GM23248 (cell line): ENCODE data around the gene UTS2. TPM values are rescaled to one million over a fixed set of nuclear protein-coding genes. Genes with fewer than 3 reads are reported as not detected.
A peak's percentile ranks its signal among the peaks of the same experiment; 100 is the strongest.

Experiments
- DNase-seq: peaks from one replicate; pipeline ENCODE4 v3.0.0-alpha.2; 2015
- H2AFZ ChIP-seq: fragments of 200-600 bp; sonication (generic); 2 replicates; pipeline ENCODE4 v1.6.1; 2016; ENCODE audit warnings: antibody characterized with exemption
- H3F3A ChIP-seq: fragments of 200-600 bp; sonication (generic); 2 replicates; pipeline ENCODE4 v1.6.1; 2016; ENCODE audit warnings: mild to moderate bottlenecking, antibody characterized with exemption, mixed run types; ENCODE audit not compliant: insufficient read depth
- H3K27ac ChIP-seq: fragments of 200-600 bp; sonication (generic); 2 replicates; pipeline ENCODE4 v1.5.1; 2016; ENCODE audit warnings: mild to moderate bottlenecking
- H3K27me3 ChIP-seq: fragments of 200-600 bp; sonication (generic); replicated peaks from 2 replicates; pipeline ENCODE4 v1.6.1; 2016; ENCODE audit warnings: mild to moderate bottlenecking; ENCODE audit not compliant: insufficient read depth
- H3K36me3 ChIP-seq: fragments of 200-600 bp; sonication (generic); 2 replicates; pipeline ENCODE4 v1.6.1; 2016; ENCODE audit warnings: low read depth, mild to moderate bottlenecking
- H3K4me1 ChIP-seq: fragments of 200-600 bp; sonication (generic); 2 replicates; pipeline ENCODE4 v1.6.1; 2016; ENCODE audit warnings: mild to moderate bottlenecking; ENCODE audit not compliant: insufficient read depth
- H3K4me2 ChIP-seq: fragments of 200-600 bp; sonication (generic); one replicate; pipeline ENCODE4 v1.6.1; 2016; ENCODE audit warnings: mild to moderate bottlenecking; ENCODE audit not compliant: unreplicated experiment
- H3K4me3 ChIP-seq: fragments of 200-600 bp; sonication (generic); 2 replicates; pipeline ENCODE4 v1.5.1; 2016; ENCODE audit warnings: mild to moderate bottlenecking
- H3K79me2 ChIP-seq: fragments of 200-600 bp; sonication (generic); 2 replicates; pipeline ENCODE4 v1.6.1; 2016; ENCODE audit warnings: mild to moderate bottlenecking; ENCODE audit not compliant: insufficient read depth
- H3K9ac ChIP-seq: fragments of 200-600 bp; sonication (generic); 2 replicates; pipeline ENCODE4 v1.6.1; 2016; ENCODE audit warnings: mild to moderate bottlenecking
- H3K9me2 ChIP-seq: fragments of 200-600 bp; sonication (generic); 2 replicates; pipeline ENCODE4 v1.6.1; 2016; ENCODE audit warnings: mixed run types, mild to moderate bottlenecking, moderate library complexity; ENCODE audit not compliant: insufficient read depth
- H3K9me3 ChIP-seq: fragments of 200-600 bp; sonication (generic); one replicate; pipeline ENCODE4 v1.6.1; 2017; ENCODE audit warnings: low read depth
- H4K20me1 ChIP-seq: fragments of 200-600 bp; sonication (generic); 2 replicates; pipeline ENCODE4 v1.6.0; 2016; ENCODE audit not compliant: insufficient read depth
- EZH2 ChIP-seq: fragments of 200-600 bp; sonication (generic); IDR thresholded peaks from 2 replicates; pipeline ENCODE4 v1.6.1; 2018; ENCODE audit warnings: antibody characterized with exemption, mild to moderate bottlenecking; ENCODE audit not compliant: insufficient read depth, poor library complexity, severe bottlenecking
- EZH2phosphoT487 ChIP-seq: fragments of 200-600 bp; sonication (generic); IDR thresholded peaks from 2 replicates; pipeline ENCODE4 v1.6.1; 2018; ENCODE audit warnings: antibody characterized with exemption, moderate library complexity, mild to moderate bottlenecking, low read depth; ENCODE audit not compliant: insufficient read depth
- WGBS, 2 experiments: methylation state at CpG; one replicate each; pipeline ENCODE4 v1.1.6; 2015 to 2017; ENCODE audit warnings: low lambda C conversion rate in 2 of 2, low coverage in 1 of 2; ENCODE audit errors: missing lambda C conversion rate in 2 of 2; 5-methylcytosine and 5-hydroxymethylcytosine counted together
- in situ Hi-C: fragments of 300-500 bp; cut with MboI; formaldehyde crosslinking; loops from 2 replicates; pipeline ENCODE4 v1.15.0; 2020
- polyA plus RNA-seq: library from polyadenylated mRNA; unstranded; fragments of >200 nt; fragmentation: Nextera tagmentation; extraction: Ambion mirVana; gene quantifications from 2 replicates; pipeline ENCODE4 v1.2.1, GENCODE V29; 2016
- total RNA-seq: library from RNA; depleted of rRNA; stranded (reverse); fragments of >200 nt; shearing (Covaris generic); gene quantifications from 2 replicates; pipeline ENCODE4 v1.2.3, GENCODE V29; 2014; rRNA removed

Gene UTS2
- total and polyA plus RNA-seq, 2 experiments from 2014 or later: not detected

DNA sequence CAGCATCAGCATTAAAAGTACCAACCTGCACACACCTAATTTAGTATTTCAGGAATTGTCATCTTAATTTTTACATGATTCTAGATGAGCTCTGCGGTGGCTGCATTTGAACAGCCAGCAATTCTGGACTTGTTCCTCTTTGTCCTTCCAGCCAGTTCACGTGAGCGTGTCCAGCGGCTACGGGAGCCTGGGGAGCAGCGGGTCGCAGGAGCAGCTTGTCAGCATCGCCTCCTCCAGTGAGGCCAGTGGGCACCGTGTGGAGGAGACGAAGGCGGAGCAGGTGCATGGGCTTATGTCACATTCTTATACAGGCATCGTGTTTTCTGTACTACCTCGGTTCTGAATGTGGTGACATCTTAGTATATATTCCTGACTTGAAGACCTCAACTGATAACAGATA is 43.1 kb downstream of the UTS2 start:
- H3K27me3 ChIP-seq: no peaks in the 10 kb centered on the region
- H4K20me1 ChIP-seq: no peaks in the 10 kb centered on the region
- TF ChIP-seq EZH2 (no peak), EZH2phosphoT487 (no peak)
- DNase-seq: no peak
- H3K27ac ChIP-seq: no peak overlapping the region
- WGBS, 2 experiments: 95% methylated on average over 13 of the region's 13 CpGs
- in situ Hi-C loops: no loop called here
- no peak overlapping the region for H3K4me3 ChIP-seq
- 0 out of 2 replicates have a peak, but pooled peaks cover 7% of the 10 kb centered on the region for H3K4me1 ChIP-seq
- no peaks in the 10 kb centered on the region for H3K79me2 ChIP-seq
- no peaks in the 10 kb centered on the region for H3K9me3 ChIP-seq
- H3F3A ChIP-seq: 0 out of 2 replicates have a peak, but pooled peaks cover 5% of the 10 kb centered on the region
- H3K9me2 ChIP-seq: no peaks in the 10 kb centered on the region
- H3K4me2 ChIP-seq: no peak overlapping the region
- H3K9ac ChIP-seq: no peak overlapping the region
- H3K36me3 ChIP-seq: peaks cover 13% of the 10 kb centered on the region; the same call in 1 of the 2 replicates
- no peak overlapping the region for H2AFZ ChIP-seq

GRCh38 chr1:7808253-7808844 is 44.5 kb downstream of the UTS2 start:
- WGBS, 2 experiments: 3 to 6% methylated on average over 1 of the region's 1 CpG
- Histone ChIP-seq H2AFZ (no peak overlapping the region), H3K79me2 (no peaks in the 10 kb centered on the region), H3K9me3 (no peaks in the 10 kb centered on the region), H3K27me3 (no peaks in the 10 kb centered on the region), H3K9me2 (no peaks in the 10 kb centered on the region), H3K27ac (no peak overlapping the region), H3K4me2 (no peak overlapping the region), H3K36me3 (peaks cover 6% of the 10 kb centered on the region; the same call in 1 of the 2 replicates), H3K4me3 (no peak overlapping the region), H3K9ac (no peak overlapping the region), H3K4me1 (0 out of 2 replicates have a peak, but pooled peaks cover 7% of the 10 kb centered on the region), H3F3A (0 out of 2 replicates have a peak, but pooled peaks cover 5% of the 10 kb centered on the region), H4K20me1 (no peaks in the 10 kb centered on the region)
- in situ Hi-C loops: no loop called here
- DNase-seq: peak; percentile 43
- no peak for TF ChIP-seq EZH2
- TF ChIP-seq EZH2phosphoT487: no peak

DNA sequence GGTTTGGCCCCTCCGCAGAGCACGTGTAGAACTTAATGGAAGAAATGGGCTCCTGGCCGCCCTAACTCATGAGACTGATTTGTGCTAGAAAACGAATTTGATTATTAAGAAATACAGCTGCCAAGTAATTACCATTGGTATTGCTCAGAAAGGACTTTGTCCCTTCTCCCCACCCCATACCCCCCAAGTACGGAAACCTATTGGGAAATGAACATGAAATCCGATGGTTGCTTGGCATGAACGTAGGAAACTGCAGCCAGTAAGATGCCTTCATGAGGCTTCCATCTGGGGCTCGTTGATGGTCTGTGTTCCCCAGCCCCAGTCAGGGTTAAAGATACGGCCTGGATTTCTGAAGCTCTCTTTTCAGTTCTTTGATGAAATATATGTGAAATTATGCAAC is 47.4 kb downstream of the UTS2 start:
- no peaks in the 10 kb centered on the region for H3K9me3 ChIP-seq
- H3K9me2 ChIP-seq: no peaks in the 10 kb centered on the region
- 0 out of 2 replicates have a peak, but pooled peaks cover 4% of the 10 kb centered on the region for H3K4me1 ChIP-seq
- H3K27ac ChIP-seq: no peak overlapping the region
- H2AFZ ChIP-seq: no peak overlapping the region
- H4K20me1 ChIP-seq: no peaks in the 10 kb centered on the region
- TF ChIP-seq EZH2: no peak
- no peak for TF ChIP-seq EZH2phosphoT487
- in situ Hi-C loops: no loop called here
- 0 out of 2 replicates have a peak, but pooled peaks cover 3% of the 10 kb centered on the region for H3K36me3 ChIP-seq
- no peaks in the 10 kb centered on the region for H3K79me2 ChIP-seq
- H3K27me3 ChIP-seq: no peaks in the 10 kb centered on the region
- no peak overlapping the region for H3K4me3 ChIP-seq
- no peak for DNase-seq
- no peak overlapping the region for H3K9ac ChIP-seq
- no peak overlapping the region for H3K4me2 ChIP-seq
- 0 out of 2 replicates have a peak, but pooled peaks cover 5% of the 10 kb centered on the region for H3F3A ChIP-seq
- 77 to 79% methylated on average over 9 of the region's 9 CpGs for WGBS, 2 experiments

Other genes with a start within 250 kb of the UTS2 start
- 195 and 835 TPM in 2 replicates for gene VAMP3, start 81.8 kb downstream of the UTS2 start, total RNA-seq
- 166 and 173 TPM in 2 replicates for gene VAMP3, start 81.8 kb downstream of the UTS2 start, polyA plus RNA-seq
- gene PER3, start 68.8 kb downstream of the UTS2 start, total RNA-seq: 1.1 and 2.8 TPM in 2 replicates
- gene PER3, start 68.8 kb downstream of the UTS2 start, polyA plus RNA-seq: 1.4 and 2.4 TPM in 2 replicates
- 0.13 TPM in 1 of 2 replicates, not detected in the other for gene TNFRSF9, start 87.8 kb upstream of the UTS2 start, total RNA-seq
- not detected in 2 replicates for gene TNFRSF9, start 87.8 kb upstream of the UTS2 start, polyA plus RNA-seq
- 191 and 198 TPM in 2 replicates for gene PARK7, start 108.6 kb upstream of the UTS2 start, total RNA-seq
- 514 and 522 TPM in 2 replicates for gene PARK7, start 108.6 kb upstream of the UTS2 start, polyA plus RNA-seq
- gene ERRFI1, start 173.2 kb upstream of the UTS2 start, total RNA-seq: 50.8 and 55.1 TPM in 2 replicates
- 29.7 and 31.3 TPM in 2 replicates for gene ERRFI1, start 173.2 kb upstream of the UTS2 start, polyA plus RNA-seq